Measurements from ENCODE around the gene ENO3. TPM values are rescaled to one million over a fixed set of nuclear protein-coding genes. Genes with fewer than 3 reads are reported as not detected.
"Not testable (repeated sequence)": the region's sequence is repeated elsewhere in the genome, so short reads cannot be mapped to it uniquely, and the experiment has no call there.

ENO3 gene
- total RNA-seq = 42.5 and 44.5 TPM in 2 replicates

GRCh38 chr17:4950746-4951204, at the start of gene ENO3:
TSS of gene ENO3 (plus strand) at chr17:4951119. CDS start at chr17:4951830, 711 bp downstream.
- H3K4me3 Mint-ChIP-seq = peak within 1 kb of the TSS; percentile 91
- DNase-seq (ENCODE audit: low spot score) = no peak
- peak within 1 kb of the TSS; percentile 92 for H3K27ac Mint-ChIP-seq
- intact Hi-C loops (cut with micrococcal nuclease) = no loop called here
- H3K27me3 Mint-ChIP-seq (ENCODE audit: insufficient read depth) = peaks cover 2% of the 10 kb centered on the region
- peaks cover 19% of the 10 kb centered on the region for H3K36me3 Mint-ChIP-seq (ENCODE audit: low read depth)
- no peaks in the 10 kb centered on the region for H3K9me3 Mint-ChIP-seq
- peaks cover 30% of the 10 kb centered on the region for H3K4me1 Mint-ChIP-seq (ENCODE audit: low read depth)

GRCh38 chr17:4901648-4902344, 49.1 kb upstream of the ENO3 start:
- DNase-seq (ENCODE audit: low spot score) = no peak
- Mint-ChIP-seq H3K4me1 (ENCODE audit: low read depth) (peaks cover 25% of the 10 kb centered on the region), H3K27me3 (ENCODE audit: insufficient read depth) (peaks cover 14% of the 10 kb centered on the region), H3K27ac (peak overlapping the region; percentile 52), H3K9me3 (no peaks in the 10 kb centered on the region), H3K4me3 (peak overlapping the region; percentile 7), H3K36me3 (ENCODE audit: low read depth) (no peaks in the 10 kb centered on the region)
- intact Hi-C loops (cut with micrococcal nuclease) = loop anchor here (5.0 kb wide), 1 partner anchor 334 kb away; no protein-coding TSS in a partner anchor

- H3K4me1 Mint-ChIP-seq (ENCODE audit: low read depth) = peaks cover 25% of the 10 kb centered on the region
- H3K27me3 Mint-ChIP-seq (ENCODE audit: insufficient read depth) = peaks cover 16% of the 10 kb centered on the region
- DNase-seq (ENCODE audit: low spot score) = no peak
- peak overlapping the region; percentile 42 for H3K27ac Mint-ChIP-seq
- no peaks in the 10 kb centered on the region for H3K36me3 Mint-ChIP-seq (ENCODE audit: low read depth)
- intact Hi-C loops (cut with micrococcal nuclease) = loop anchor here (5.0 kb wide), 1 partner anchor 335 kb away; no protein-coding TSS in a partner anchor
- peak overlapping the region; percentile 21 for H3K4me3 Mint-ChIP-seq
- no peaks in the 10 kb centered on the region for H3K9me3 Mint-ChIP-seq
Measured at GRCh38 chr17:4902540-4902939, 48.4 kb upstream of the ENO3 start.

GRCh38 chr17:4903051-4903818, 47.7 kb upstream of the ENO3 start, which contains the start of gene CHRNE:
TSS of gene CHRNE (minus strand) at chr17:4903098. CDS start at chr17:4903063, 35 bp downstream.
- Mint-ChIP-seq H3K9me3 (no peaks in the 10 kb centered on the region), H3K36me3 (ENCODE audit: low read depth) (no peaks in the 10 kb centered on the region), H3K4me1 (ENCODE audit: low read depth) (peaks cover 25% of the 10 kb centered on the region), H3K27me3 (ENCODE audit: insufficient read depth) (peaks cover 16% of the 10 kb centered on the region), H3K27ac (peak within 1 kb of the TSS; percentile 52), H3K4me3 (peak within 1 kb of the TSS; percentile 21)
- DNase-seq (ENCODE audit: low spot score) = peak; percentile 61
- intact Hi-C loops (cut with micrococcal nuclease) = loop anchor here (1.0 to 5.0 kb wide), 2 partner anchors 172 to 336 kb away; partner anchors contain the start of gene MED11

GRCh38 chr17:4906642-4907041, 44.3 kb upstream of the ENO3 start:
- H3K27ac Mint-ChIP-seq; H3K4me3 Mint-ChIP-seq; H3K36me3 Mint-ChIP-seq (ENCODE audit: low read depth); H3K9me3 Mint-ChIP-seq; DNase-seq (ENCODE audit: low spot score): not testable (repeated sequence)
- H3K27me3 Mint-ChIP-seq (ENCODE audit: insufficient read depth) = peaks cover 11% of the 10 kb centered on the region
- intact Hi-C loops (cut with micrococcal nuclease) = loop anchor here (5.0 kb wide), 1 partner anchor 141 kb away; no protein-coding TSS in a partner anchor
- H3K4me1 Mint-ChIP-seq (ENCODE audit: low read depth) = peaks cover 21% of the 10 kb centered on the region

- Mint-ChIP-seq H3K27me3 (ENCODE audit: insufficient read depth) (peaks cover 12% of the 10 kb centered on the region), H3K27ac (no peak overlapping the region), H3K9me3 (no peaks in the 10 kb centered on the region), H3K4me3 (no peak overlapping the region), H3K4me1 (ENCODE audit: low read depth) (peaks cover 12% of the 10 kb centered on the region), H3K36me3 (ENCODE audit: low read depth) (no peaks in the 10 kb centered on the region)
- no peak for DNase-seq (ENCODE audit: low spot score)
- intact Hi-C loops (cut with micrococcal nuclease) = loop anchor here (2.0 to 5.0 kb wide), 2 partner anchors 58 to 139 kb away; partner anchors contain the start of gene SPAG7
Measured at GRCh38 chr17:4908301-4908700, 42.6 kb upstream of the ENO3 start.

- Mint-ChIP-seq H3K4me3 (no peak overlapping the region), H3K9me3 (no peaks in the 10 kb centered on the region), H3K27me3 (ENCODE audit: insufficient read depth) (peaks cover 16% of the 10 kb centered on the region), H3K27ac (no peak overlapping the region), H3K4me1 (ENCODE audit: low read depth) (peaks cover 6% of the 10 kb centered on the region), H3K36me3 (ENCODE audit: low read depth) (no peaks in the 10 kb centered on the region)
- peak; percentile 66 for DNase-seq (ENCODE audit: low spot score)
- intact Hi-C loops (cut with micrococcal nuclease) = loop anchor here (1.0 to 5.0 kb wide), 7 partner anchors 31 to 153 kb away; partner anchors contain the start of genes RNF167, SLC25A11 and SPAG7
Measured at GRCh38 chr17:4908711-4909496, 42.0 kb upstream of the ENO3 start.

- no peaks in the 10 kb centered on the region for H3K36me3 Mint-ChIP-seq (ENCODE audit: low read depth)
- intact Hi-C loops (cut with micrococcal nuclease) = no loop called here
- peaks cover 9% of the 10 kb centered on the region for H3K27me3 Mint-ChIP-seq (ENCODE audit: insufficient read depth)
- no peaks in the 10 kb centered on the region for H3K9me3 Mint-ChIP-seq
- DNase-seq (ENCODE audit: low spot score) = no peak
- H3K4me1 Mint-ChIP-seq (ENCODE audit: low read depth) = peaks cover 6% of the 10 kb centered on the region
- no peak overlapping the region for H3K27ac Mint-ChIP-seq
- H3K4me3 Mint-ChIP-seq = no peak overlapping the region
Measured at GRCh38 chr17:4913994-4914393, 36.9 kb upstream of the ENO3 start.

GRCh38 chr17:4914551-4914950, 36.4 kb upstream of the ENO3 start:
- H3K4me3 Mint-ChIP-seq; H3K27me3 Mint-ChIP-seq (ENCODE audit: insufficient read depth); H3K27ac Mint-ChIP-seq; H3K9me3 Mint-ChIP-seq; DNase-seq (ENCODE audit: low spot score); intact Hi-C loops (cut with micrococcal nuclease); H3K4me1 Mint-ChIP-seq (ENCODE audit: low read depth); H3K36me3 Mint-ChIP-seq (ENCODE audit: low read depth): not testable (repeated sequence)

- Mint-ChIP-seq H3K9me3 (no peaks in the 10 kb centered on the region), H3K27me3 (ENCODE audit: insufficient read depth) (no peaks in the 10 kb centered on the region), H3K36me3 (ENCODE audit: low read depth) (peaks cover 4% of the 10 kb centered on the region), H3K4me3 (no peak overlapping the region), H3K4me1 (ENCODE audit: low read depth) (no peaks in the 10 kb centered on the region), H3K27ac (no peak overlapping the region)
- intact Hi-C loops (cut with micrococcal nuclease) = no loop called here
- no peak for DNase-seq (ENCODE audit: low spot score)
Measured at GRCh38 chr17:4919511-4920047, 31.3 kb upstream of the ENO3 start.

- no peaks in the 10 kb centered on the region for H3K9me3 Mint-ChIP-seq
Measured at GRCh38 chr17:4920351-4921048, 30.4 kb upstream of the ENO3 start.

GRCh38 chr17:4921320-4921719, 29.6 kb upstream of the ENO3 start:
- no peak overlapping the region for H3K4me3 Mint-ChIP-seq
- H3K4me1 Mint-ChIP-seq (ENCODE audit: low read depth) = no peaks in the 10 kb centered on the region
- no peak for DNase-seq (ENCODE audit: low spot score)
- H3K36me3 Mint-ChIP-seq (ENCODE audit: low read depth) = peaks cover 6% of the 10 kb centered on the region
- no peaks in the 10 kb centered on the region for H3K9me3 Mint-ChIP-seq
- no peak overlapping the region for H3K27ac Mint-ChIP-seq
- intact Hi-C loops (cut with micrococcal nuclease) = no loop called here
- no peaks in the 10 kb centered on the region for H3K27me3 Mint-ChIP-seq (ENCODE audit: insufficient read depth)

More at GRCh38 chr17:4920351-4921048, 30.4 kb upstream of the ENO3 start:
- no peak for DNase-seq (ENCODE audit: low spot score)
- intact Hi-C loops (cut with micrococcal nuclease) = no loop called here
- peaks cover 6% of the 10 kb centered on the region for H3K36me3 Mint-ChIP-seq (ENCODE audit: low read depth)
- no peak overlapping the region for H3K27ac Mint-ChIP-seq
- H3K27me3 Mint-ChIP-seq (ENCODE audit: insufficient read depth) = no peaks in the 10 kb centered on the region
- H3K4me1 Mint-ChIP-seq (ENCODE audit: low read depth) = no peaks in the 10 kb centered on the region
- no peak overlapping the region for H3K4me3 Mint-ChIP-seq
